Suprapubic skin (tissue), 3 donors: ENCODE data around the gene TFF1.

Source experiments
- POLR2A ChIP-seq, 2 donors: fragments of 450-650 bp; IDR thresholded peaks; one replicate each; pipeline ENCODE4 v1.6.1; 2017; ENCODE audit warnings: antibody characterized with exemption in 2 of 2, mild to moderate bottlenecking in 2 of 2, moderate library complexity in 2 of 2
- TF ChIP-seq, protein P1 (sequence below), 2 donors: fragments of 200-600 bp in 1 of 2; fragments of 450-650 bp in 1 of 2; sonication (generic) in 1 of 2; IDR thresholded peaks; one replicate each; pipeline ENCODE4 v1.5.1; 2016 to 2019; ENCODE audit warnings: antibody characterized with exemption in 2 of 2, mild to moderate bottlenecking in 1 of 2, moderate library complexity in 1 of 2

- TF ChIP-seq, protein P1, sequence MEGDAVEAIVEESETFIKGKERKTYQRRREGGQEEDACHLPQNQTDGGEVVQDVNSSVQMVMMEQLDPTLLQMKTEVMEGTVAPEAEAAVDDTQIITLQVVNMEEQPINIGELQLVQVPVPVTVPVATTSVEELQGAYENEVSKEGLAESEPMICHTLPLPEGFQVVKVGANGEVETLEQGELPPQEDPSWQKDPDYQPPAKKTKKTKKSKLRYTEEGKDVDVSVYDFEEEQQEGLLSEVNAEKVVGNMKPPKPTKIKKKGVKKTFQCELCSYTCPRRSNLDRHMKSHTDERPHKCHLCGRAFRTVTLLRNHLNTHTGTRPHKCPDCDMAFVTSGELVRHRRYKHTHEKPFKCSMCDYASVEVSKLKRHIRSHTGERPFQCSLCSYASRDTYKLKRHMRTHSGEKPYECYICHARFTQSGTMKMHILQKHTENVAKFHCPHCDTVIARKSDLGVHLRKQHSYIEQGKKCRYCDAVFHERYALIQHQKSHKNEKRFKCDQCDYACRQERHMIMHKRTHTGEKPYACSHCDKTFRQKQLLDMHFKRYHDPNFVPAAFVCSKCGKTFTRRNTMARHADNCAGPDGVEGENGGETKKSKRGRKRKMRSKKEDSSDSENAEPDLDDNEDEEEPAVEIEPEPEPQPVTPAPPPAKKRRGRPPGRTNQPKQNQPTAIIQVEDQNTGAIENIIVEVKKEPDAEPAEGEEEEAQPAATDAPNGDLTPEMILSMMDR (IDR thresholded peaks at IDR 0.05), result no peak
- no peak for TF ChIP-seq POLR2A (IDR thresholded peaks at IDR 0.05)
These were observed 17.0 kb upstream of the TFF1 start for GRCh38 chr21:42383331-42383730.
